Cardiac muscle cell (in vitro differentiated cells and primary cell): ENCODE results near the gene PPRC1. TPM values are rescaled to one million over a fixed set of nuclear protein-coding genes. Genes with fewer than 3 reads are reported as not detected.

Source experiments
- DNase-seq, 2 donors: peaks; one replicate each; pipeline versions ENCODE4 v3.0.0 to v3.0.0-alpha.2; 2010 to 2017; ENCODE audit warnings: low read depth in 1 of 2, low spot score in 1 of 2
- H3K27ac ChIP-seq: fragments of 200-600 bp; sonication (generic); 2 replicates; pipeline ENCODE4 v1.5.1; 2016
- H3K27me3 ChIP-seq: fragments of 200-600 bp; sonication (generic); 2 replicates; pipeline ENCODE4 v1.6.0; 2016; ENCODE audit warnings: control low read depth
- H3K36me3 ChIP-seq: fragments of 200-600 bp; sonication (generic); 2 replicates; pipeline ENCODE4 v1.5.1; 2016; ENCODE audit warnings: control low read depth
- H3K4me1 ChIP-seq: fragments of 200-600 bp; sonication (generic); 2 replicates; pipeline ENCODE4 v1.8.1; 2017; ENCODE audit warnings: low read depth, mild to moderate bottlenecking, mixed run types
- H3K4me3 ChIP-seq: fragments of 200-600 bp; sonication (generic); 2 replicates; pipeline ENCODE4 v1.5.1; 2016; ENCODE audit warnings: mild to moderate bottlenecking
- H3K9me3 ChIP-seq: fragments of 200-600 bp; sonication (generic); 2 replicates; pipeline ENCODE4 v1.5.1; 2017; ENCODE audit warnings: low read depth, mild to moderate bottlenecking, control low read depth
- polyA plus RNA-seq: library from polyadenylated mRNA; unstranded; fragments of >200 nt; fragmentation: Nextera tagmentation; extraction: Ambion mirVana; gene quantifications from 2 replicates; pipeline ENCODE4 v1.2.1, GENCODE V29; 2016
- total RNA-seq: library from RNA; depleted of rRNA; stranded (reverse); fragments of >200 nt; gene quantifications from 2 replicates; pipeline ENCODE4 v1.2.3, GENCODE V29; 2016
- TF ChIP-seq, protein P1 (sequence below): IDR thresholded peaks from 2 replicates; pipeline ENCODE4 v1.5.1; 2012; ENCODE audit warnings: low read depth, mild to moderate bottlenecking, low read length

The PPRC1 gene
- total and polyA plus RNA-seq, 2 experiments from 2014 or later: 22.6 to 22.9 TPM

DNA sequence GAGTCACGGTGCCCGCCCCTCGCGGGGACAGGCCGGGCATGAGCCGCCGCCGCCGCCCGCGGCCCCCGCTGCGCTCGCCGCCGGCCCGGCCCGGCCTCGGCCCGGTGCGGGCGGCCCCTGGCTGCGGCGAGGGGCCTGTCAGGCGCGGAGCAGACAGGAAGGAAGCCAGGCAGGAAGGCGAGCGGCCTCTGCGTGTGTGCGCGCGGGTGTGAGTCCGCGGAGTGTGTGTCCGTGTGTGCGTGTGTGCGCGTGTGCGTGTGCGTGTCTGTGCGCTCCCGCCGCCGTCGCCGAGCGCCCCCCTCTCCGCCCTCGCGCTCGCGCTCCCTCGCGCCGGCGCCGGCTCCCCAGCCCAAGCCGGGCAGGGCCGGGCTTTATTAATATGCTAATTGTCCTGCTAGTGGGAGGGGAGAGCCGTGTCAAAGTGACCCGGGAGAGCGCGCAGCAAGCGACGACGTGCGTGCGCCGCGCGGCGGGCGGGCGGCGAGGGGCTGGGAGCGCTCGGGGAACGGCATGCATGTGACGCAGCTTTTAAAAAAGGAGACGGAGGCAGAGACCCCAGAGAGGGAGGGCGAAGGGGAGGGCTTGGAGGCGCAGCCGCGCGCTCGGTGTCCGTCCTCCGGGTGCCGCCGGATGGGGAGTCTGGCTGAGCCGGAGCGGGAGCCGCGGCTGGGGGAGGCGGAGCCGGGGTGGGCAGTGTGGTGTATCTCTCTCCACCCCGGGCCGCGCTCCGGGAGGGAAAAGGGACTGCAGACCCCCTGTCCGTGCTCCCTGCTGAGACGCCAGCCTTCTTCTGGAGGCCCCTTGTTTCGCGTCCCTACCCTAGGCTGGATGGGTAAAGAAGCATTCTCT, 12.5 kb upstream of the PPRC1 start, which contains the start of gene LDB1:
Gene LDB1 (minus strand): TSS at position 227 of the 849 bp plus-strand sequence. CDS start 258 bp downstream, outside the sequence.
- Histone ChIP-seq H3K27ac (peak within 1 kb of the TSS; percentile 97), H3K4me1 (peaks cover 44% of the 10 kb centered on the region), H3K27me3 (no peaks in the 10 kb centered on the region), H3K9me3 (no peaks in the 10 kb centered on the region), H3K4me3 (peak within 1 kb of the TSS; percentile 73), H3K36me3 (no peaks in the 10 kb centered on the region)
- TF ChIP-seq, protein P1, sequence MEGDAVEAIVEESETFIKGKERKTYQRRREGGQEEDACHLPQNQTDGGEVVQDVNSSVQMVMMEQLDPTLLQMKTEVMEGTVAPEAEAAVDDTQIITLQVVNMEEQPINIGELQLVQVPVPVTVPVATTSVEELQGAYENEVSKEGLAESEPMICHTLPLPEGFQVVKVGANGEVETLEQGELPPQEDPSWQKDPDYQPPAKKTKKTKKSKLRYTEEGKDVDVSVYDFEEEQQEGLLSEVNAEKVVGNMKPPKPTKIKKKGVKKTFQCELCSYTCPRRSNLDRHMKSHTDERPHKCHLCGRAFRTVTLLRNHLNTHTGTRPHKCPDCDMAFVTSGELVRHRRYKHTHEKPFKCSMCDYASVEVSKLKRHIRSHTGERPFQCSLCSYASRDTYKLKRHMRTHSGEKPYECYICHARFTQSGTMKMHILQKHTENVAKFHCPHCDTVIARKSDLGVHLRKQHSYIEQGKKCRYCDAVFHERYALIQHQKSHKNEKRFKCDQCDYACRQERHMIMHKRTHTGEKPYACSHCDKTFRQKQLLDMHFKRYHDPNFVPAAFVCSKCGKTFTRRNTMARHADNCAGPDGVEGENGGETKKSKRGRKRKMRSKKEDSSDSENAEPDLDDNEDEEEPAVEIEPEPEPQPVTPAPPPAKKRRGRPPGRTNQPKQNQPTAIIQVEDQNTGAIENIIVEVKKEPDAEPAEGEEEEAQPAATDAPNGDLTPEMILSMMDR: no peak
- DNase-seq: peak; percentile 89 to 92

DNA sequence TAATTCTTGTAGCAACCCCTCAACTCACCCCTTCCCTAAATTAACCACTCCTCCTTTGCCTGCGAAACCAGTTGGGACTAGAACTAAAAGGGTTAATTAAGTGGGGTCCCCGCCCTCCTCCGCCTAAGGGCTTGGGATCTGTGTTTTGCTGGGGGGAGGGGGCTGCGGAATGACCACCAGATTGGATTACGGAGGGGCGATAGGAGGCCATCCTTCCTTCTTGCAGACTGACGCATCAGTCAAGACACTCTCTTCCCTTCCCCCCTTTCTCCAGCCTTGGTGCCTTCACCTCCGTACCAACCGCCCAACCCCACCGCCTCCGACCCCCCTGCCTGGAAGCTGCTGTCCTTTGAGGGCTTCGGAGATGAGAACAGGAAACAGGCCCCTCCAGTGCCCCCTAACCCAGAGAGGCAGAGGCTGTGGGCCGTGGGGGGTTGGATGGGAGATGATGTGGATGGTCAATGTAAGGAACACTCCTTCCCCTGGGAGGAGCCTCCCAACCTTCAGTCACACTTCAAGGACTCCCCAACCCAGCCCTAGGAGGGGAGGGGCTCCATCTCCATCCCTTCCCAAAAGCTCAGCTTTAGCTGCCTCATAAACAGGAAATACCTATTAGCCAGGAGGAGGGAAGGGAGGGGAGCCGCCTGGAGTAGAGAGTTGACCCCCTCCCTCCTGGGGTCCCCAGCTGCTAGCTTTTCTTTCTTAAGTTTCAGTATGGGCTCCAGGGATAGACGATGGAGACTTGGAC, 11.7 kb upstream of the PPRC1 start:
- H3K4me3 ChIP-seq: peak overlapping the region; percentile 73
- no peaks in the 10 kb centered on the region for H3K36me3 ChIP-seq
- no peaks in the 10 kb centered on the region for H3K9me3 ChIP-seq
- TF ChIP-seq, protein P1: no peak
- H3K4me1 ChIP-seq: peaks cover 36% of the 10 kb centered on the region
- H3K27ac ChIP-seq: peak overlapping the region; percentile 97
- no peaks in the 10 kb centered on the region for H3K27me3 ChIP-seq
- DNase-seq: peak; percentile 74 to 95

DNA sequence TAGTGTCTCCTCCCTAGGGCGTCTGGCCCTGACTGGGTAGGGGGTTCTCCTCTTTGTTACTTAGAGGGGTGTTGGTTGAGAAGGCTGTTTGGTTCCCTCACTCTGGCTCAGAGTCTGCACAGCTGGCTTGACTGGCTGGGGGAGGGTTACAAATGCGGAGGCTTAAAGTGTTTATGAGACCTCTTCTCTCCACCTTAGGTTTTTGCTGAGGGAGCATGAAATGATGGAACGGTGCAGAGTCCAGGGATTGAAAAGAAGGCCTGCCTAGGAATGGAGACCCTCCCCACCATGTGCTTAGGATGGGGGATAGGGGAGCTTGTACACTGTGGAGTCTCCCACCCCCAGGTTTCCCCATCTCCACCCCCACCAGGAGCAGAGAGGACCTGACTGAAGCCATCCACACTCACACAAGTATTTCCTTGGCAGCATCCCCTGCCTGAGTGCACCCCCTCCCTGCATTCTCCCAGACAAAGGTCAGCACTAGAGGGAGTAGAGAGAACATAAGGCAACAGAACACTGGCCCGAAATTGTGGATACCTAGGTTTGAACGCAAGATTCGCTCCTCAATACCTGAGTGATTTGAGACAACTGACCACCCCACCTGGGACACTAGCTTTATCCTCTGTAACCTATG, 11.0 kb upstream of the PPRC1 start:
- peaks cover 32% of the 10 kb centered on the region for H3K4me1 ChIP-seq
- H3K36me3 ChIP-seq: no peaks in the 10 kb centered on the region
- peak overlapping the region; percentile 73 for H3K4me3 ChIP-seq
- peak; percentile 51 to 69 for DNase-seq
- H3K27me3 ChIP-seq: no peaks in the 10 kb centered on the region
- H3K9me3 ChIP-seq: no peaks in the 10 kb centered on the region
- TF ChIP-seq, protein P1: peak; percentile 41
- peak overlapping the region; percentile 97 for H3K27ac ChIP-seq

DNA sequence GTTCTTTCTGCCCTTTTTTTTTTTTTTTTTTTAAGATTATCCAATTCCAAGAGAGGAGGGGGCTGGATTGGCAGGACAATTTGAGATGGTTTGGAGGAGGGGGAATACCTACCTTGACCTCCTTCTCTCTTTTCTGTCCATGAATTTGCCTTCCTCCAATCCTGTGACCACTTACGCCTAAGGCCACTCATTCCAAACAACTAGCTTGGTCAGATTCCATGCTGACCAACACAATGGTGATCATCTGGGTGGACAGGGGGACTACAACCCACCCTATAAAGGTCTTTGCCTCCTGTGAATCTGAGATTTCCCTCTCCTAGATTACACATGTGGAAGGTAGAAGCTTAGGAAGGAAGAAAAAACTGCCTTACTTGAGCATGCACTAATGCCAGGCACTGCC, 10.4 kb upstream of the PPRC1 start:
- Histone ChIP-seq H3K36me3 (no peaks in the 10 kb centered on the region), H3K27ac (peak overlapping the region; percentile 97), H3K4me3 (no peak overlapping the region), H3K27me3 (no peaks in the 10 kb centered on the region), H3K4me1 (peaks cover 26% of the 10 kb centered on the region), H3K9me3 (no peaks in the 10 kb centered on the region)
- TF ChIP-seq, protein P1: no peak
- DNase-seq: no peak

DNA sequence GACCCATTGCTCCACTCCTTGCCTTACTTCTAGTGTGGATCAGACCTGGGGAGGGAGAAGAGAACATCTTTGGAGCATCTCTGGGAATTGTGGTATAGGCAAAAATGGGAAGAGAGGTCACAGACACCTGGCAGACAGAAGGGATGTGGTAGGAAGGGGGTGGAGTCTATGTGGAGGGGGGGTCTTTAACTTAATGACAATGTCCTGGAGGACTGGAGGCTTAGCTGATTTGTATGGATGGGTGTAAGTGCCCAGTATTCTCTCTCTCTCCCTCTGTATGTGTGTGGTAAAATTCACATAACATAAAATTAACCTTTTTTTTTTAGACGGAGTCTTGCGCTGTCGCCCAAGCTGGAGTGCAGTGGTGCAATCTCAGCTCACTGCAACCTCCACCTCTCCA, 9.6 kb upstream of the PPRC1 start:
- Histone ChIP-seq H3K9me3 (no peaks in the 10 kb centered on the region), H3K27me3 (no peaks in the 10 kb centered on the region), H3K4me1 (peaks cover 18% of the 10 kb centered on the region), H3K4me3 (no peak overlapping the region), H3K27ac (peak overlapping the region; percentile 97), H3K36me3 (no peaks in the 10 kb centered on the region)
- DNase-seq: no peak
- TF ChIP-seq, protein P1: no peak
